Activated naive CD8-positive, alpha-beta T cell (primary cell): ENCODE results near the gene NFX1.
"Not testable (repeated sequence)": the region's sequence is repeated elsewhere in the genome, so short reads cannot be mapped to it uniquely, and the experiment has no call there.

ENCODE experiments used
- H3K27ac Mint-ChIP-seq: one replicate; pipeline ENCODE4 v1.8.0; 2021; ENCODE audit warnings: mixed read lengths
- H3K27me3 Mint-ChIP-seq: one replicate; pipeline ENCODE4 v1.8.0; 2021; ENCODE audit warnings: mixed read lengths
- H3K36me3 Mint-ChIP-seq: one replicate; pipeline ENCODE4 v1.8.0; 2021; ENCODE audit warnings: mixed read lengths
- H3K4me1 Mint-ChIP-seq: one replicate; pipeline ENCODE4 v1.8.0; 2021; ENCODE audit warnings: low read depth, mixed read lengths
- H3K4me3 Mint-ChIP-seq: one replicate; pipeline ENCODE4 v1.8.0; 2021; ENCODE audit warnings: mild to moderate bottlenecking, mixed read lengths
- H3K9me3 Mint-ChIP-seq: one replicate; pipeline ENCODE4 v1.8.0; 2021; ENCODE audit warnings: low read depth, mixed read lengths

NFX1 gene

DNA sequence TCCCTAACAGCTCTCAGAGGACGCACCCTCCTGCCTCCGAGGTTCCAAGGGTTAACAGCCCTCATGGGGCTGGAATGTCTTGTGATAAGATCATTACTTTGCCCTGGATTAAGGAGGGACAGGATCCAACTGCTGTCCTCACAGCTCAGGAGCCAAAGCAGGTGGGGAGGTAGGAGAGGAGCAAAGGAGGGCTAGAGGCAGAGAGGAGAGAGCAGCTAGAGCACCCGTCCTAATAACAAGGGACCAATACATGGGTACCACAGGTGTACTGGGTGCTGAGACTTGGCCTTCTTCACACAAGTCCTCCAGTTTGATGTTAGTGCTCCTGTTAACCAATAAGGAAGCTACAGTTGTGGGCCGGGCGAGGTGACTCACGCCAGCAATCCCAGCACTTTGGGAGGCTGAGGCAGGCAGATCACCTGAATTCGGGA lies 102.3 kb downstream of the NFX1 start:
- not testable (repeated sequence) for H3K9me3 Mint-ChIP-seq, H3K4me3 Mint-ChIP-seq, H3K27me3 Mint-ChIP-seq, H3K4me1 Mint-ChIP-seq, H3K27ac Mint-ChIP-seq, H3K36me3 Mint-ChIP-seq

DNA sequence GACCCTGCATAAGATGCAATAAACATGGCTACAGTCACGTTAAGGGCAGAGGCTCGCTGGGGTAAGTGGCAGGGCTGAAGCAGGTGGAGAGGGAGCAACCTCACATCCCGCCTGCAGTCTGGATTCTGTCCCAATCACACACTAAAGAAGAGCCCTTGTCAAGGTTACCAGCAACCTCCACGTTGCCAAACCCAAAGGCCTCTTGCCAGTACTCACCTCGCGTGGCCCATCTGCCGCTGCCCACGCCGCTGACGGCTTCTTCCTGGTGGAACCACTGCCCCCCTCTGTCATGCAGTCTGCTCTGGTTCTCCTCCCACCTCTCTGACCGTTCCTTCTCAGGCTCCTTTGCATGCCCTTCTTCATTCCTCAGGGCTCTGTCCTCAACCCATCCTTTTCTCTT lies 103.3 kb downstream of the NFX1 start:
- H3K4me3 Mint-ChIP-seq: no peak overlapping the region
- H3K4me1 Mint-ChIP-seq: no peaks in the 10 kb centered on the region
- H3K9me3 Mint-ChIP-seq: no peaks in the 10 kb centered on the region
- no peaks in the 10 kb centered on the region for H3K36me3 Mint-ChIP-seq
- H3K27ac Mint-ChIP-seq: no peak overlapping the region
- H3K27me3 Mint-ChIP-seq: no peaks in the 10 kb centered on the region

DNA sequence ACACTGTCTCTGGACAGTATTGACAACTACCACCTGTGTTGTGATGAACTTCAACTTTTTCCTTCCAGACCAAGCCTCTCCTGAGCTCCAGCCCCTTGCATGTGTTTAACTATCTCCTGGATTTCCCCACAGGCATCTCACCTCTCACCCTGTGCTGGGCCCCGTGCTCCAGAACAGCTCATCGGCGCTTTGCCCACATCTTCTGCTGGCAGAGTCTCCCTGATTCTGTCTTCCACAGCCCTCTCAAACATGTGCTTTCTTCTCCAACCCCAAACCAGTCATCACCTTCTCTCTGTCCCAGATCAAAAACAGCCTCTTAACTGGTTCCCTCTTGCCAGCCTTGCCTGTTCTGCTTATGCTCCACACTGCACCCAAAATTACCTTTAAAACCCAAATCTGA lies 103.7 kb downstream of the NFX1 start:
- H3K4me1 Mint-ChIP-seq, H3K4me3 Mint-ChIP-seq, H3K9me3 Mint-ChIP-seq, H3K27ac Mint-ChIP-seq, H3K27me3 Mint-ChIP-seq, H3K36me3 Mint-ChIP-seq: not testable (repeated sequence)

DNA sequence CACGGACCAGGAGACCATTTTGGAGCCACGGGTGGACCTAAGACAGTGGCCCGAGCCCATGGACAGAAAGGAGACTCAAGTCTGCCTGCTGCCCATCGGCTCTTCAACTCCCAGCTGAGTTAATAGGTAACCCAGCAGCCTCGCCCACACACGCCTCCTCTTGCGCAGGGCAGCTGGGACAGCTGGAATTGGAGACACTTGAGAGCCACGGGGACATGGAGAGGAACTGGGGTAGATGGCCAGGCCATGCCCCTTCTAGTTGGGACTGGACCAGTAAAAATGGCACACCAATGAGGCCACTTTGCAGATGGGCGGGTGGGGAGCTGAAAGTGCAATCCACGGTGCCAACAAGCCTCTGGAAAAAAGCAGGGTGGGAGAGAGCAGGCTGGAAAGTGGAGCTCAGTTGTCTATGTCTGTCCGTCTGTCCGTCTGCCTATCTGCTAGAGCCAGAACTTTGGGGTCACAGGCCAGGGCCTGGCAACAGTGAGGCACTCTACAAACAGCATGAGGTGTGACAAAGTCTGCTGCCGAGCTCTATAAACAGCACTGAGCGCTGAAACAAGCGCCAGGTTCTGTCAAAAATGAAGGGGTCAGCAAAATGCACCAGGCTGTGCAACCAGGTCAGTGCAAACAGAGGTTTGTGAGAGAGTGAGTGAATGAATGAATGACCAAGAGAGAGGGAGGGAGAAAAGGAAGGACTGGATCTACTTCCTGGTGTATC lies 105.0 kb downstream of the NFX1 start:
- not testable (repeated sequence) for H3K4me1 Mint-ChIP-seq, H3K4me3 Mint-ChIP-seq, H3K27me3 Mint-ChIP-seq, H3K36me3 Mint-ChIP-seq, H3K9me3 Mint-ChIP-seq, H3K27ac Mint-ChIP-seq

DNA sequence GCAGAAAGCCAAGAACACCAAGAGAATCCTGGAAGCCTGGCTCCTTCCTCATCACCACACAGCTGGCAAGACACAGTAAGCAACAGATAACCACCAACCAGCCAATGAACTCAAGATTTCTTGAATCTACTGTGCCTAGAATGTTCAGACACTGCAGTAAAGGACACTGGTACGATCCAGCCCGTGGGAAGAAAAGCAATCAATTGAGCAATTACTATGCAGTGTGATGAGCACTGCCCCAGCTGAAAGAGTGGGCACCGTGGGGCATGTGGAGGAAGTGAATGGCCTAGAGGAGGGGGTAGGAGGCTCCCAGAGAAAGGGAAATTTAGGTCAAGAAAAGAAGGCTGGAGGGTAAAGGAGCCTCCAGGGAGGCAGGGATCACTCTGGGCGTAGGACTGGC lies 107.5 kb downstream of the NFX1 start:
- H3K36me3 Mint-ChIP-seq, H3K27ac Mint-ChIP-seq, H3K4me1 Mint-ChIP-seq, H3K27me3 Mint-ChIP-seq, H3K9me3 Mint-ChIP-seq, H3K4me3 Mint-ChIP-seq: not testable (repeated sequence)

DNA sequence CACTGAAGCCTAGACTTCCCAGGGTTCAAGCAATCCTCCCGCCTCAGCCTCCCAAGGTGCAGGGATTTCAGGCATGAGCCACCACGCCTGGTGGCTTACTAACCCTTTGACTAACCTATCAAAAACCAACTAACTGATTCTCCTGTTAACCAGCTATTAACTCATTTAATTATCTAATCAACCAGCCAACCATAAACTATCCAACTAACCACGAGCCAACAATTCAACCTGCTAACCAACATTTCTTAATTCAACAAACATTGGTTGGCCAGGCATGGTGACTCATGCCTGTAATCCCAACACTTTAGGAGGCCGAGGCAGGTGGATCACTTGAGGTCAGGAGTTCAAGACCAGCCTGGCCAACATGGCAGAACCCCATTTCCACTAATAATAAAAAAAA lies 108.7 kb downstream of the NFX1 start:
- not testable (repeated sequence) for H3K9me3 Mint-ChIP-seq, H3K27ac Mint-ChIP-seq, H3K4me1 Mint-ChIP-seq, H3K4me3 Mint-ChIP-seq, H3K27me3 Mint-ChIP-seq, H3K36me3 Mint-ChIP-seq

DNA sequence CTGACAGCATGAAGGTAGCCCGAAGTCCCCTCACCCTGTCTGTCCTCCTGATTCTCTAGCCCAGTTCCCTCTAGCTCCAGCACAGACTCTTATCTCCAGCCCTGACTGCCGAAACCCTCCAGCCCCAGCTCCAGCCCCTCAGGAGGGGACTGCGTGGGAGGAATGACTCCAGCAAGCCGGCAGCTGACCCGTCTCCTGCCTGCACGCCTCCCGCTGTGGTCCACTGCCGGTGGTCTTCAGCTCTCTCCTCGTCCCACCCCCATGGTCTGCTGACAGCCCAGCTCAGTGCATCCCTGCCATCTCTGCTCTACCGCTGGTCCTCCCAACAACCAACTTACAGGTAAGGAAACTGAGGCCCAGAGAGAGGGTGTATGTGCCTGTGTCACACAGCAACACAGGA lies 111.5 kb downstream of the NFX1 start:
- H3K4me3 Mint-ChIP-seq, H3K27ac Mint-ChIP-seq, H3K4me1 Mint-ChIP-seq, H3K27me3 Mint-ChIP-seq, H3K9me3 Mint-ChIP-seq, H3K36me3 Mint-ChIP-seq: not testable (repeated sequence)

DNA sequence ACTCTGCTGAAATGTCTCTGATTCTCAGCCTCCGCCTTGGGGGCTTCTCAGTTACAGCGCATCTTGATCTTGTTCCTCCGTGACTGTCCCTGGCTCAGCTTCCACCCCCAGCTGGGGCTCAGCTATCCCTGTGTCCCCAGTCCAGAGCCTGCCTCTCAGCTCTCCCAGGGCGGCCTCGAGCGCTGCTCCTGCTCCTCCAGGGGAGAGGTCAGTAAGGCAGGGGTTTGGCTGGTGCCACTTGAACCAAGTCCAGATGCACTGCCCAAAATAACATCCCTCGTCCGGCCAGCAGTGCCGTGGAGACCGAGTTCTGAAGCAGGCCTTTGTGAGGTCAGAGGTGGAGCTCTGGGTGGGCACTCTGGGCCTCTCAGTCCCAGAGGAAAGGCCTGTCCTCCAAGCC lies 112.1 kb downstream of the NFX1 start, which contains the start of gene AQP7:
TSS of gene AQP7 (minus strand) at position 198 of the 400 bp plus-strand sequence. CDS start 1,306 bp downstream, outside the sequence.
- H3K36me3 Mint-ChIP-seq, H3K4me1 Mint-ChIP-seq, H3K4me3 Mint-ChIP-seq, H3K27me3 Mint-ChIP-seq, H3K27ac Mint-ChIP-seq, H3K9me3 Mint-ChIP-seq: not testable (repeated sequence)

DNA sequence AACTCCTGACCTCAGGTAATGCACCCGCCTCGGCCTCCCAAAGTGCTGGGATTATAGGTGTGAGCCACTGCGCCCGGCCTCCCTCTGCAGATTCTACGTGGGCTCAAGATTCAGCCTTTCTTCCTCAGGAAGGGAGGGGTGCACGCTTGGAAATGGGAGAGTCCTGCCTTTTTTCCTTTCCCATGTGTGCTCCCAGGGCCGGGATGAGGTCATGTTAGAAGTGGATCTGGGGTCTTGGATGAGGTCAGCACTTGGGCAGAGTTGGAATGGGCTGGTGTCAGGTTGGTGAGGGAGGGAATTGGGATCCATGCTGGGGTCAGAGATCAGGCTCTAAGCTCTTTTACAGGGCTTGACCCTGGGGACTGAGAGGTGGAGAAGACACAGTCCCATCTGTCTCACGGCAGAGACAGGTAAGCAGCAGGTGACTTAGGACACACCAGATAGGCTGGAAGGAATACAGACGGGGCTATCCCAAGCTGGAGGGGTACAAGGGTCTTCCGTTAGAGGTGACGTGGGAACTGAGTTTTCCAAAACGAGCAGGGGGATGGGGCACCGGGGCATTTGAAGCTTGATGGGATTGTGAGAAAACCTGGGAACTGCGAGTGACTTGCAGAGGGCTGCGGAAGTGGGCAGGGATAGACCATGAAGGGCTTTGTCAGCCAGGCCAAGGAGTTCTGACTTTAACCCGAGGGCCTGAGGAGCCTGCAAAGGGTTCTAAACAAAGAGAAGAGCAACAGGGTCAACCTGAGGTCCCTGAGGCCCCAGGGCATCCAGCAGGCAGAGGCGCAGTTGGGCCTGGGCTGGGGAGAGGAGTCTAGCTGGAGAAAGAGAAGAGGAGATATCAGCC lies 113.8 kb downstream of the NFX1 start:
- no peaks in the 10 kb centered on the region for H3K27me3 Mint-ChIP-seq

DNA sequence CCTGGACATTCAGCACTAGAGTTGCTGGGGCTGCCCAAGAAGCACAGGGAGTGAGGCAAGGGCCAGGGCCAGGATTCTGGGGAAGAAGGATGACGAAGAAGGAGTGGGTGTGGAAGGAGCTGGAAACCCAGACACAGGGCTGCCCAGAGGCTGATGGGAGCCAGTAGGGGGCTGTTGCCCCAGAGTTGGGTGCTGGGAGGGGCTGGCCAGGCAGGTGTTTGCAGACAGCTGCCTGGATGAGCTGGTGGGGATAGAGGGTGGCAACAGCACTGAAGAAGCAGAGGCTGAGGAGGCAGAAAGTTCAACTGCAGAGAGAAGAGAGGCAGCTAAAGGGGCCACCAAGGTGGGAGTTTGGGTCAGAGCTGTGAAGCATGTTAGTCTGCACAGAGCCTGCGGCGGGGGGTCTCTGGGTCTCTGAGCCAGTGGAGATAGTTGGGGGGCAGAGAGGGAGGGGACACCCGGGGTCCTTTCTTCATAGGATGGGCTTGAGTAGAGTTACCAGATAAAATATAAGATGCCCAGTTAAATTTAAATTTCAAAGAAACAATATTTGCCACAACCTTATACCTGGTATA lies 114.6 kb downstream of the NFX1 start:
- Mint-ChIP-seq H3K9me3 (no peaks in the 10 kb centered on the region), H3K27ac (peak overlapping the region; percentile 34), H3K4me1 (no peaks in the 10 kb centered on the region), H3K4me3 (no peak overlapping the region), H3K36me3 (no peaks in the 10 kb centered on the region), H3K27me3 (no peaks in the 10 kb centered on the region)

More for the DNA sequence above, 113.8 kb downstream of the NFX1 start:
- Mint-ChIP-seq H3K36me3 (no peaks in the 10 kb centered on the region), H3K27ac (peak overlapping the region; percentile 34), H3K9me3 (no peaks in the 10 kb centered on the region), H3K4me1 (no peaks in the 10 kb centered on the region), H3K4me3 (no peak overlapping the region)

DNA sequence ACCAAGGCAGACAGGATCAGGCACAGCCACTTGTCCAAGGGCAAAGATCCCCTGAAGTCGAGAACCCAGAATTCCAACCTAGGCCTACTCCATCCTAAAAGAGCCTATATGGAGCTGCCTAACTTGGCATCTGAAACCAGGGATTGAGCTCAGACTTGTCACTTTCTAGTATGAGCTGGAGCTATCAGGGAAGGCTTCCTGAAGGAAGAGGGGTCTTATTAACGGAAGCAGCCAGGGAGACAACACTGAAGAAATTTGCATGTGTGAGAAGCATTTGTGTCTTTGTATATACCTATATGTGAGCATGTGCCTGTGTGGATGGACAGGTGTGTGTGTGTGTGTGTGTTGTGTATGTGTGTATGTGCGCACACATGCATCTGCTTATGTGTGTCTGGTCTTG lies 116.7 kb downstream of the NFX1 start:
- Mint-ChIP-seq H3K4me1 (no peaks in the 10 kb centered on the region), H3K36me3 (no peaks in the 10 kb centered on the region), H3K4me3 (no peak overlapping the region), H3K27ac (no peak overlapping the region), H3K27me3 (no peaks in the 10 kb centered on the region), H3K9me3 (no peaks in the 10 kb centered on the region)

DNA sequence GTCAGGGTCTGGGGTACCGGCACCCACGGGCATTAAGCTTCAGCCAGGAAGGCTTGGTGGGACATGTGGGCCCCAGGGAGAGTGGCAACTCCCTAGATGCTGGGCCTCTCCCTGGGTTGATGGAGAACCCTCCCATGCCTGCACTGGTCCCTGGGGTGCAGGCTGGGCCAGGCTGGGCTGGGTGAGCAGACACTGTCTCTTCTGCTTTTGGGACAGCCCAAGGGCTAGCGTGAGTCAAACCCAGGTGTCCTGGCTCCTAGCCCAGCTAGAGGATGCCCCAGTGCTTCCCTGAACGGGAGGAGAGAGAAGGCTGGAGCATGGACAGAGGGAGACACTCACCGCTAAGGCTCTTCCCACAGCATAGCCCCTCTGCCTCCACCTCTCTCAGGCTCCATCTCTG lies 117.8 kb downstream of the NFX1 start:
- Mint-ChIP-seq H3K27ac (no peak overlapping the region), H3K4me3 (no peak overlapping the region), H3K27me3 (no peaks in the 10 kb centered on the region), H3K4me1 (no peaks in the 10 kb centered on the region), H3K36me3 (no peaks in the 10 kb centered on the region), H3K9me3 (no peaks in the 10 kb centered on the region)

DNA sequence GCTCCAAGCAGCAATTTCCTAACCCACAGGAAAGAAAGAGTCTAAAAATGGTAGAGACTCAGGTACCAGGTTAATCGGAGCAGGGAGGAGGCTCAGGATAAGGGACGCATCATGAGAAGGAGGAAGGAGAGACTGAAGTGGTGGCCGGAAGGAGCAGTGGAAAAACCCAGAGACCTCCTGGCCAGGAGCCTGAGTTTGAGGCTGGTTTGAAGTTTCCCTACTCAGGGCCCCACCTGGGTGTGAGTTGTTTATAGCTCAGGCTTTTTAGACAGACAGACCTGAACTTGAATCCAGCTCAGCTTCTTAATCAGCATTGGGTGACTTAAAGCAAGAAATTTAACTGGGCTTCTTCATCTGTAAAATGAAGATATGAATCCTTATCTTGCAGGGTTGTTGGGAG lies 124.0 kb downstream of the NFX1 start:
- peaks cover 41% of the 10 kb centered on the region for H3K4me1 Mint-ChIP-seq
- no peaks in the 10 kb centered on the region for H3K9me3 Mint-ChIP-seq
- H3K27me3 Mint-ChIP-seq: no peaks in the 10 kb centered on the region
- H3K4me3 Mint-ChIP-seq: peak overlapping the region; percentile 40
- H3K27ac Mint-ChIP-seq: peak overlapping the region; percentile 58
- no peaks in the 10 kb centered on the region for H3K36me3 Mint-ChIP-seq

DNA sequence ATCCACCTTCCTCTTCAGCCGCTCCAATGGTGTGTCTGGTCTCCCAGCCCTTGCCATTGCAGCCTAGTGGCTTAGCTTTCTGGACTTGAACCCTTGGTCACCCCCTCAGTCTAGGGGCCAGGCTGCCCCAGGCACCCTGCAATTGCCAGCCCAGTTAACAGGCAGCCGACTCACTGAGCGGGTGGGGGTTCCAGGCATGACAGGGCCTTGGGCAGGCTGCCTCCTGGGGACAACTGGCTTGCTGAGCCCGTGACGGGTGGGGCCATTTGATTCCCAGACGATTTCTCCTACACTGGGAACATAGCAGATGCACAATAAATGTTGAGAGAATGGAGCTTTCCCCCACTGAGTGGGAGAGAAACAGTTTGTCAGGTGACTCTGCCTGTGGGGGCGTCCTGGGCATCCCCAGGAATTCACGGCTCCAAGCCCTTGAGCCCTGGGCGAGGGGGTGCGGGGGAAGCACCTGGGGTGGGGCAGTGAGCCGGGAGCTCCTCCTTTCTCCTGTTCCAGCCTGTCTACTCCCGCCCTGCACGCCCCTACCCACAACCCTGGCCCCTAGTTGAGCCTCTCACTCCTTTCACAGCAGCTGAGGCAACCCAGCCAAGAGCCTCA lies 124.7 kb downstream of the NFX1 start:
- no peaks in the 10 kb centered on the region for H3K36me3 Mint-ChIP-seq
- no peaks in the 10 kb centered on the region for H3K9me3 Mint-ChIP-seq
- peaks cover 41% of the 10 kb centered on the region for H3K4me1 Mint-ChIP-seq
- H3K27me3 Mint-ChIP-seq: no peaks in the 10 kb centered on the region
- peak overlapping the region; percentile 88 for H3K27ac Mint-ChIP-seq
- peak overlapping the region; percentile 61 for H3K4me3 Mint-ChIP-seq

DNA sequence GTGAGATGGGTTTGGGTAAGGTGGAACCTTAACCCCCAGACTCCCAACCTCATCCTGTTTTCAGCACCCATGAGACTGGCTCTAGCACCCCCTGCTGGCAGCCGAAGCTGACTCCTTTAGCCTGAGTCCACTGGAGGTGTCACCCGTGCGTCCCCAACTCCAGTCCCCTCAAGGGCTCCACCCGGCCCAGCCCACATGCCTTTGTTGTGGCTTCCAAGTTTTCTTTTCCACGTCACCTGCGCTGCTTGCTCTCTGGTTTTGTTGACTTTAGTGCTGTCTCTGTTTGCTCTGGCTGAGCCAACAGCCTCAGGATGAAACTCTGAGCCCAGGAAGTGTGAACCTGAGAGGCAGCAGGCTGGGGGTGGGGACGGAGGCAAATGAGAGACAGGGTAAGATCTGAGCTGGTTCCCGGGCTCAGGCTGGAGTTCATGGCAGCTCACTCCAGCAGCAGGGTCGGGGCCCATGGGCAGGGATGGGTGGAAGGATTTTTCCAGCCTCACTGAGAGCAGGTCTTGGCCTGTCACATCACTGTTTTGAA lies 125.3 kb downstream of the NFX1 start:
- H3K4me1 Mint-ChIP-seq: peaks cover 41% of the 10 kb centered on the region
- H3K36me3 Mint-ChIP-seq: no peaks in the 10 kb centered on the region
- no peaks in the 10 kb centered on the region for H3K27me3 Mint-ChIP-seq
- H3K4me3 Mint-ChIP-seq: peak overlapping the region; percentile 61
- no peaks in the 10 kb centered on the region for H3K9me3 Mint-ChIP-seq
- peak overlapping the region; percentile 88 for H3K27ac Mint-ChIP-seq
